ENCODE measurements around the gene INTS15.

INTS15 gene

DNA sequence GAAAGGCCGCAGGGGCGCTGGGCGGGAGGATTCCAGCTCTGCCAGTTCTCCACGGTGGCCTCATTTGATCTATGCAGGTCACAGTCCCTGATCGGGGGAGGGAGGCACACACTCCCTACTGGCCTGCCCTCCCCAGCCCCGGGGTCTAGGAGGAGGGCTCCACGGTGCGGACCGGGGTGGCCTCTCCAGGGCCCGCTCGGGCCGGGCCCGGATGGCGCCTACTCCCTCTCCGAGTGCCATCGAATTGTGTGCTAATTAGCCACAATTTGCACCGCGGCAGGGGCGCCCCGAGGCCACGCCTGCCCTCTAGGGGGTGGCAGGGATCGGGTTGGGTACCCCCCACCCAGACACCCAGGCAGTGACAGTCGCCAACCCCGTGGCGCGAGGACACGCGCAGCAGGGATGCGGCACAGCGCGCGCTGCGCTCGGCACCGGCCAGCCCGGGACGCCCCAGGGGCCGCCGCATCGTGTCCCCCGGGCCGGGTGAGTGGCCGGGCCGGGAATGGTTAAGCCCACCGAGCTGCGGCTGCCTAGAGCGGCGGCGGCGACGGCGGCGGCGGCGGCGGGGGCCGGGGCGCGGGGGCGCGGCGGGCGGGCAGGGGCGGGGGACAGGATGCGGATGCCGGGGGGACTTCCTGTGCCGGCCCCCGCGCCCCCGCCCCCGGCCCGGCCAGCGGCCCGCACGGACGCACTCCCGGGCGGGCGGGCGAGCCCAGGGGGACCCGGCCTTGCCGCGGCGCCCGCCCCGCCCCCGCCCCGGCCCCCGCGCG, 25.3 kb downstream of the INTS15 start, which contains the start of gene ZNF853:
TSS of gene ZNF853 (plus strand) at position 658 of the 770 bp plus-strand sequence. CDS start 565 bp downstream, outside the sequence.
- TF ChIP-seq ZFX (IDR thresholded peaks at IDR 0.05; ENCODE audit: borderline replicate concordance), result no peak
- TF ChIP-seq, protein P1, sequence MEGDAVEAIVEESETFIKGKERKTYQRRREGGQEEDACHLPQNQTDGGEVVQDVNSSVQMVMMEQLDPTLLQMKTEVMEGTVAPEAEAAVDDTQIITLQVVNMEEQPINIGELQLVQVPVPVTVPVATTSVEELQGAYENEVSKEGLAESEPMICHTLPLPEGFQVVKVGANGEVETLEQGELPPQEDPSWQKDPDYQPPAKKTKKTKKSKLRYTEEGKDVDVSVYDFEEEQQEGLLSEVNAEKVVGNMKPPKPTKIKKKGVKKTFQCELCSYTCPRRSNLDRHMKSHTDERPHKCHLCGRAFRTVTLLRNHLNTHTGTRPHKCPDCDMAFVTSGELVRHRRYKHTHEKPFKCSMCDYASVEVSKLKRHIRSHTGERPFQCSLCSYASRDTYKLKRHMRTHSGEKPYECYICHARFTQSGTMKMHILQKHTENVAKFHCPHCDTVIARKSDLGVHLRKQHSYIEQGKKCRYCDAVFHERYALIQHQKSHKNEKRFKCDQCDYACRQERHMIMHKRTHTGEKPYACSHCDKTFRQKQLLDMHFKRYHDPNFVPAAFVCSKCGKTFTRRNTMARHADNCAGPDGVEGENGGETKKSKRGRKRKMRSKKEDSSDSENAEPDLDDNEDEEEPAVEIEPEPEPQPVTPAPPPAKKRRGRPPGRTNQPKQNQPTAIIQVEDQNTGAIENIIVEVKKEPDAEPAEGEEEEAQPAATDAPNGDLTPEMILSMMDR (IDR thresholded peaks at IDR 0.05), result no peak
- no peak within 1 kb of the TSS for H3K27ac ChIP-seq

- TF ChIP-seq, protein P1 (IDR thresholded peaks at IDR 0.05), result no peak
- TF ChIP-seq ZFX (IDR thresholded peaks at IDR 0.05; ENCODE audit: borderline replicate concordance), result no peak
- H3K27ac ChIP-seq, result no peak overlapping the region
Observed at GRCh38 chr7:6615723-6616555, 26.1 kb downstream of the INTS15 start.

GRCh38 chr7:6616854-6617643, 27.2 kb downstream of the INTS15 start:
- no peak overlapping the region for H3K27ac ChIP-seq

GRCh38 chr7:6618621-6619020, 28.8 kb downstream of the INTS15 start:
- TF ChIP-seq ZFX (IDR thresholded peaks at IDR 0.05; ENCODE audit: borderline replicate concordance), result no peak
- TF ChIP-seq, protein P1 (IDR thresholded peaks at IDR 0.05), result no peak
- no peak overlapping the region for H3K27ac ChIP-seq

More at GRCh38 chr7:6616854-6617643, 27.2 kb downstream of the INTS15 start:
- TF ChIP-seq, protein P1 (IDR thresholded peaks at IDR 0.05), result no peak
- TF ChIP-seq ZFX (IDR thresholded peaks at IDR 0.05; ENCODE audit: borderline replicate concordance), result no peak

- no peak for TF ChIP-seq ZFX (IDR thresholded peaks at IDR 0.05; ENCODE audit: borderline replicate concordance)
- no peak overlapping the region for H3K27ac ChIP-seq
Observed at GRCh38 chr7:6619961-6620360, 30.1 kb downstream of the INTS15 start.

- TF ChIP-seq, protein P1 (IDR thresholded peaks at IDR 0.05), result no peak
- no peak for TF ChIP-seq ZFX (IDR thresholded peaks at IDR 0.05; ENCODE audit: borderline replicate concordance)
- no peak overlapping the region for H3K27ac ChIP-seq
Observed at GRCh38 chr7:6621195-6622133, 31.6 kb downstream of the INTS15 start.

Measured in 22Rv1 (cell line).